SK-N-SH treated with all-trans-retinoic acid at 6 μM for 48 hours (cell line): ENCODE measurements around the gene ST6GALNAC3.

Experiments used
- TOX ChIP-seq: fragments of 250-450 bp; sonication (Bioruptor Pico); IDR thresholded peaks from 2 replicates; pipeline ENCODE4 v1.8.0; 2021; ENCODE audit warnings: mild to moderate bottlenecking, moderate library complexity, borderline replicate concordance
- TF ChIP-seq, protein P1 (sequence below): fragments of 250-450 bp; sonication (Bioruptor Pico); IDR thresholded peaks from 2 replicates; pipeline ENCODE4 v1.8.0; 2020; ENCODE audit warnings: mild to moderate bottlenecking, moderate library complexity, borderline replicate concordance

DNA sequence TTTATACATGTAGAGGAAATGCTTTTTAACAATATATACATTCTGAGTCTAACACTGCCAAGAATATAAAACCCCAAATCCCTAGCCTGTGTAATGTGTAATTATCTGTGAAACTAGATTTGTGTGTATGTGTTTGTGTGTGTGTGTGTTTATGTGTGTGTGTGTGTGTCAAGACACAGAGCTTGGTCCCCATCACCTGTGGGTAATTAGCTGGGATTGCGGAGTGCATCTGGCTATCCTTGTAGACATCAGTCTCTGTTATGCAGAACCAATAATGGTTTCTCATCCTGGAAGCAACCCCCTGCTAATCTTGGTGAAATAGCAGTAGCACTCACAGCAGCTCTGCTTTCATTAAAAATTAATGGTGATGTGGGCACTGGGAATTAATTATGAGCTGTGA is 26.3 kb upstream of the ST6GALNAC3 start:
- TF ChIP-seq TOX (CRISPR knock-in tag): no peak
- TF ChIP-seq, protein P1, sequence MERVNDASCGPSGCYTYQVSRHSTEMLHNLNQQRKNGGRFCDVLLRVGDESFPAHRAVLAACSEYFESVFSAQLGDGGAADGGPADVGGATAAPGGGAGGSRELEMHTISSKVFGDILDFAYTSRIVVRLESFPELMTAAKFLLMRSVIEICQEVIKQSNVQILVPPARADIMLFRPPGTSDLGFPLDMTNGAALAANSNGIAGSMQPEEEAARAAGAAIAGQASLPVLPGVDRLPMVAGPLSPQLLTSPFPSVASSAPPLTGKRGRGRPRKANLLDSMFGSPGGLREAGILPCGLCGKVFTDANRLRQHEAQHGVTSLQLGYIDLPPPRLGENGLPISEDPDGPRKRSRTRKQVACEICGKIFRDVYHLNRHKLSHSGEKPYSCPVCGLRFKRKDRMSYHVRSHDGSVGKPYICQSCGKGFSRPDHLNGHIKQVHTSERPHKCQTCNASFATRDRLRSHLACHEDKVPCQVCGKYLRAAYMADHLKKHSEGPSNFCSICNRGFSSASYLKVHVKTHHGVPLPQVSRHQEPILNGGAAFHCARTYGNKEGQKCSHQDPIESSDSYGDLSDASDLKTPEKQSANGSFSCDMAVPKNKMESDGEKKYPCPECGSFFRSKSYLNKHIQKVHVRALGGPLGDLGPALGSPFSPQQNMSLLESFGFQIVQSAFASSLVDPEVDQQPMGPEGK (CRISPR knock-in tag): no peak
